SK-MEL-5 (cell line): Measurements from ENCODE around the gene OR5AN1. TPM values are rescaled to one million over a fixed set of nuclear protein-coding genes. Genes with fewer than 3 reads are reported as not detected.
A peak's percentile ranks its signal among the peaks of the same experiment; 100 is the strongest.
"Not testable (repeated sequence)": the region's sequence is repeated elsewhere in the genome, so short reads cannot be mapped to it uniquely, and the experiment has no call there.

Experiments used
- DNase-seq: peaks from one replicate; pipeline ENCODE4 v3.0.0-alpha.2; 2016; ENCODE audit warnings: low read depth, low spot score
- in situ Hi-C: cut with HindIII; loops from 2 replicates; pipeline ENCODE4 v1.10.0; 2016; ENCODE audit warnings: low sequenced_read_pairs, high pct_unique_total_duplicates, low pct_unique_long_range_greater_than_20kb
- polyA plus RNA-seq, 2 experiments: library from polyadenylated mRNA; depleted of rRNA; stranded (reverse); fragments of >200 nt; gene quantifications; 2 replicates each; pipeline ENCODE4 v1.2.3, GENCODE V29; 2015
- total RNA-seq: library from RNA; depleted of rRNA; stranded (reverse); fragments of >200 nt; shearing (Covaris generic); gene quantifications from 2 replicates; pipeline ENCODE4 v1.2.3, GENCODE V29; 2014; rRNA removed

OR5AN1 gene
- not detected in 2 replicates for total RNA-seq
- not detected in 2 replicates for polyA plus RNA-seq (2015; cell fraction: cytosol; rRNA removed)
- polyA plus RNA-seq (2015; cell fraction: nucleus; rRNA removed) = not detected in 2 replicates

- DNase-seq = no peak
- in situ Hi-C loops = no loop called here
Measured at GRCh38 chr11:59358595-59358994, at the start of gene OR5AN1. Gene OR5AN1 (plus strand): TSS chr11:59358895. CDS start chr11:59364459, 5,564 bp downstream.

- in situ Hi-C loops = no loop called here
- no peak for DNase-seq
Measured at GRCh38 chr11:59335001-59335400, 23.7 kb upstream of the OR5AN1 start.

GRCh38 chr11:59336176-59336575, 22.5 kb upstream of the OR5AN1 start:
- in situ Hi-C loops = no loop called here
- DNase-seq = no peak

- in situ Hi-C loops = no loop called here
- no peak for DNase-seq
Measured at GRCh38 chr11:59336931-59337330, 21.8 kb upstream of the OR5AN1 start.

- in situ Hi-C loops, DNase-seq: not testable (repeated sequence)
Measured at GRCh38 chr11:59349657-59350056, 9.0 kb upstream of the OR5AN1 start.

GRCh38 chr11:59355226-59355625, 3.5 kb upstream of the OR5AN1 start:
- in situ Hi-C loops = no loop called here
- no peak for DNase-seq

GRCh38 chr11:59356561-59356960, 2.1 kb upstream of the OR5AN1 start:
- DNase-seq = no peak
- in situ Hi-C loops = no loop called here

GRCh38 chr11:59358020-59358419, 675 bp upstream of the OR5AN1 start:
- DNase-seq = no peak
- in situ Hi-C loops = no loop called here

GRCh38 chr11:59365232-59366018, 6.7 kb downstream of the OR5AN1 start:
- no peak for DNase-seq
- in situ Hi-C loops = no loop called here

- no peak for DNase-seq
- in situ Hi-C loops = no loop called here
Measured at GRCh38 chr11:59368238-59369022, 9.7 kb downstream of the OR5AN1 start.

- DNase-seq, in situ Hi-C loops: not testable (repeated sequence)
Measured at GRCh38 chr11:59372324-59372723, 13.6 kb downstream of the OR5AN1 start.

GRCh38 chr11:59380263-59381059, 21.8 kb downstream of the OR5AN1 start:
- in situ Hi-C loops = no loop called here
- DNase-seq = no peak

GRCh38 chr11:59394186-59394585, 35.5 kb downstream of the OR5AN1 start:
- in situ Hi-C loops = no loop called here
- peak; percentile 1 for DNase-seq

- DNase-seq = no peak
- in situ Hi-C loops = no loop called here
Measured at GRCh38 chr11:59400461-59401261, 42.0 kb downstream of the OR5AN1 start.

GRCh38 chr11:59401262-59401552, 42.5 kb downstream of the OR5AN1 start:
- in situ Hi-C loops = no loop called here
- DNase-seq = no peak

GRCh38 chr11:59403546-59403945, 44.9 kb downstream of the OR5AN1 start:
- no peak for DNase-seq

GRCh38 chr11:59413646-59414045, 55.0 kb downstream of the OR5AN1 start:
- no peak for DNase-seq
- in situ Hi-C loops = no loop called here

More at GRCh38 chr11:59403546-59403945, 44.9 kb downstream of the OR5AN1 start:
- in situ Hi-C loops = no loop called here
